DND-41 (cell line): Measurements from ENCODE around the gene MYO5A.

ENCODE experiments used
- CTCF ChIP-seq: IDR thresholded peaks from 2 replicates; pipeline ENCODE4 v1.5.1; 2012; ENCODE audit warnings: borderline replicate concordance, low read length, moderate library complexity, mild to moderate bottlenecking; ENCODE audit not compliant: poor library complexity, severe bottlenecking; ENCODE audit errors: extremely low read depth
- EZH2 ChIP-seq: IDR thresholded peaks from 3 replicates; pipeline ENCODE4 v1.6.1; 2012; ENCODE audit warnings: borderline replicate concordance, low read depth, mild to moderate bottlenecking, moderate library complexity, low read length, inconsistent platforms; ENCODE audit not compliant: severe bottlenecking

- TF ChIP-seq CTCF (no peak), EZH2 (no peak)
Measured at GRCh38 chr15:52483707-52484106, 45.0 kb downstream of the MYO5A start.
